Measurements from ENCODE around the gene CDT1. TPM values are rescaled to one million over a fixed set of nuclear protein-coding genes. Genes with fewer than 3 reads are reported as not detected.

The CDT1 gene
- total RNA-seq, 1 experiment from 2014 or later: 74.1 TPM

DNA sequence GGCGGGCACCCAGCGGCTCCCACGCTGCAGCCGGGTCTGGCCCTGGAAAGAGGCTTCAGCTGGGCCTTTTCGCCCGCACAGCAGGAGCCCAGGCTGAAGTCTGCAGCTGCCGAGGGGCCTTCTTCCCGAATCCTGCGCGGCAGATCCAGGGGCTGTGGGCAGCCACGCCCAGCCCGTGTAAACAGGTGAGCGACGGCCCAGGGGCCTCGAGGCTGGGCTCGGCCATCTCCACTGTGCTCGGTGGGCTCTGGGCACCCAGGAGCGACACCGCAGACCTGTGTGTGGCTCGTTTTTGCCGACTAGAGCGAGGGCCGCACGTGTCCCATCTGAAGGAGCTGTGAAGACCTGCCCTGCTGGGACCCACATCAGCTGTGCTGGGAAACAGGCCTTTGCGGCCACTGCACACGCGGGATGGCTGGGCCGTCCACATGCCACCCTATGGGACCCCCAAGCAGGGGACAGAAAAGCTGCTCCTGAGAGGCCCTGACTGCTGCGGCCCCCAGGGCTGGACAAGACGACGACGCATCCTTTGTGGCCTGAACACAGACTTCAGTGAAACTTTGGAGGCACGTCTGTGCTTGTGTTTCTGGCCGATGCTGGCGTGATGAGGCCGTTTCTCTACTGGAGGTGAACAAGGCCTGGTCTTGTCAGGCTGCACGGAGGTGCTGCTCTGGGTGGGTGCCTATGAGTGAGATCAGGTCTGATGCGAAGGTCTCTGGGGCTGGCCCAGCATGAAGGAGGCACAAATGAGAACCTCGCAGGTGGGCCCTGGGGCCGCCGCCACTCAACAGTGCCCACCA lies 13.3 kb downstream of the CDT1 start:
- H3K27me3 ChIP-seq (ENCODE audit: insufficient read depth, low read length): no peaks in the 10 kb centered on the region
- H3K14ac ChIP-seq (ENCODE audit: insufficient read depth, low read length): no peak overlapping the region
- no peak overlapping the region for H3K27ac ChIP-seq (ENCODE audit: insufficient read length, low read depth, low read length)
- no peak overlapping the region for H3K4me3 Mint-ChIP-seq
- H3T11ph ChIP-seq (ENCODE audit: low read length): no peak overlapping the region
- H3K4me1 ChIP-seq (ENCODE audit: insufficient read depth, low read length): no peaks in the 10 kb centered on the region
- no peak for DNase-seq
- H3K56ac ChIP-seq (ENCODE audit: insufficient read length, low read depth, low read length): no peak overlapping the region
- no peaks in the 10 kb centered on the region for H3K79me1 ChIP-seq (ENCODE audit: insufficient read depth, low read depth, low read length, poor library complexity, severe bottlenecking)
- H3K4ac ChIP-seq (ENCODE audit: low read depth, low read length): no peak overlapping the region
- H3K9ac ChIP-seq (ENCODE audit: extremely low read depth, insufficient read length, low read length): no peak overlapping the region
- peaks cover 0 to 4% of the 10 kb centered on the region in 2 experiments; a peak in 1 of 4 replicates for H3K4me1 Mint-ChIP-seq
- H3K23me2 ChIP-seq (ENCODE audit: insufficient read length, low read depth, low read length, poor library complexity, severe bottlenecking): no peaks in the 10 kb centered on the region
- no CpG with 5 or more reads among the region's 41 CpGs for WGBS (ENCODE audit: extremely low coverage, insufficient read length, low lambda C conversion rate)
- no peaks in the 10 kb centered on the region for H4K20me1 ChIP-seq (ENCODE audit: control insufficient read depth, insufficient read depth, insufficient read length)
- no peaks in the 10 kb centered on the region for H3K9me3 Mint-ChIP-seq
- H4K5ac ChIP-seq (ENCODE audit: insufficient read length, low read depth, low read length): no peak overlapping the region
- H3K4me2 ChIP-seq (ENCODE audit: insufficient read depth, insufficient read length, low read length): no peak overlapping the region
- no peak overlapping the region for H2BK15ac ChIP-seq (ENCODE audit: low read depth, low read length)
- no peak overlapping the region for H2BK12ac ChIP-seq (ENCODE audit: insufficient read length, low read depth, low read length)
- no peaks in the 10 kb centered on the region for H3K9me3 ChIP-seq (ENCODE audit: control insufficient read depth, low read depth, low read length)
- no peak overlapping the region for H2AFZ ChIP-seq (ENCODE audit: low read length)
- no peak overlapping the region for H2BK120ac ChIP-seq (ENCODE audit: low read depth, low read length, poor library complexity, severe bottlenecking)
- no peaks in the 10 kb centered on the region for H3K79me2 ChIP-seq (ENCODE audit: insufficient read depth, low read length)
- no peak overlapping the region for H2AK5ac ChIP-seq (ENCODE audit: insufficient read length, low read length)
- no peak overlapping the region for H4K91ac ChIP-seq (ENCODE audit: insufficient read length, low read depth, low read length)
- H3K36me3 Mint-ChIP-seq (ENCODE audit: insufficient read depth in 1 of 3, low read depth in 3 of 3): no peaks in the 10 kb centered on the region
- no peak overlapping the region for H4K8ac ChIP-seq (replicated peaks; ENCODE audit: insufficient read length, low read depth, low read length)
- TF ChIP-seq, protein P1, sequence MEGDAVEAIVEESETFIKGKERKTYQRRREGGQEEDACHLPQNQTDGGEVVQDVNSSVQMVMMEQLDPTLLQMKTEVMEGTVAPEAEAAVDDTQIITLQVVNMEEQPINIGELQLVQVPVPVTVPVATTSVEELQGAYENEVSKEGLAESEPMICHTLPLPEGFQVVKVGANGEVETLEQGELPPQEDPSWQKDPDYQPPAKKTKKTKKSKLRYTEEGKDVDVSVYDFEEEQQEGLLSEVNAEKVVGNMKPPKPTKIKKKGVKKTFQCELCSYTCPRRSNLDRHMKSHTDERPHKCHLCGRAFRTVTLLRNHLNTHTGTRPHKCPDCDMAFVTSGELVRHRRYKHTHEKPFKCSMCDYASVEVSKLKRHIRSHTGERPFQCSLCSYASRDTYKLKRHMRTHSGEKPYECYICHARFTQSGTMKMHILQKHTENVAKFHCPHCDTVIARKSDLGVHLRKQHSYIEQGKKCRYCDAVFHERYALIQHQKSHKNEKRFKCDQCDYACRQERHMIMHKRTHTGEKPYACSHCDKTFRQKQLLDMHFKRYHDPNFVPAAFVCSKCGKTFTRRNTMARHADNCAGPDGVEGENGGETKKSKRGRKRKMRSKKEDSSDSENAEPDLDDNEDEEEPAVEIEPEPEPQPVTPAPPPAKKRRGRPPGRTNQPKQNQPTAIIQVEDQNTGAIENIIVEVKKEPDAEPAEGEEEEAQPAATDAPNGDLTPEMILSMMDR (conservative IDR thresholded peaks at IDR 0.05): no peak
- no peaks in the 10 kb centered on the region; the same call in 1 of the 2 replicates for H3K27me3 Mint-ChIP-seq (ENCODE audit: low read depth)
- H3K18ac ChIP-seq (ENCODE audit: insufficient read length, low read depth, low read length): no peak overlapping the region
- H3K23ac ChIP-seq (ENCODE audit: insufficient read length, low read depth, low read length): no peak overlapping the region
- H2BK20ac ChIP-seq (ENCODE audit: low read depth, low read length, poor library complexity, severe bottlenecking): no peak overlapping the region
- no peak overlapping the region for H2BK5ac ChIP-seq (ENCODE audit: insufficient read length, low read length)
- no peak overlapping the region for H3K27ac Mint-ChIP-seq

Data from H9 (cell line).